Measurements from ENCODE around the gene ATXN10.

GRCh38 chr22:45667486-45667885, 4.1 kb upstream of the ATXN10 start:
- TF ChIP-seq POLR2A (IDR thresholded peaks at IDR 0.05) (no peak), CTCF (IDR thresholded peaks at IDR 0.05) (no peak), EP300 (IDR thresholded peaks at IDR 0.05) (no peak)
